Activated CD4-positive, CD25-positive, alpha-beta regulatory T cell treated with anti-CD3 and anti-CD28 coated beads, Interleukin-2, amount 50 U/mL, for 72 hours (primary cell): Measurements from ENCODE around the gene NUP35.

Experiments
- DNase-seq: peaks from one replicate; pipeline ENCODE4 v3.0.0; 2021

Gene NUP35, protein sequence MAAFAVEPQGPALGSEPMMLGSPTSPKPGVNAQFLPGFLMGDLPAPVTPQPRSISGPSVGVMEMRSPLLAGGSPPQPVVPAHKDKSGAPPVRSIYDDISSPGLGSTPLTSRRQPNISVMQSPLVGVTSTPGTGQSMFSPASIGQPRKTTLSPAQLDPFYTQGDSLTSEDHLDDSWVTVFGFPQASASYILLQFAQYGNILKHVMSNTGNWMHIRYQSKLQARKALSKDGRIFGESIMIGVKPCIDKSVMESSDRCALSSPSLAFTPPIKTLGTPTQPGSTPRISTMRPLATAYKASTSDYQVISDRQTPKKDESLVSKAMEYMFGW

GRCh38 chr2:183124222-183124956 is at the start of gene NUP35:
Gene NUP35, plus strand, starts transcription at chr2:183124443. Its CDS starts 15 bp downstream, at chr2:183124458.
- peak; percentile 82 for DNase-seq

DNA sequence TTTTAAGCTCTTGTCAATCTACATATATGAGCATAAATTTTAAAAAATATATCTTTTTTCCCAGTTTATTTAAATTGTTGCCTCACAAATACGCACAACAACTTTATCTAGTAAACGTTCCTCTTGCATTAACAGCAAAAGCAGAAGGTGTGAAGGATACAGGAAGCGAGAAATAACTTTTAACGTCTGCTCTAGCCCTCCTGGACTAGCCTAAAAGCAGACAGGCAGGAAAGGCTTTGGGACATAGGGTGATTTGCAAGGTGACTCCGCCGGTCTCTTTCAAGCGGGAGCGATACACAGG is 46.1 kb upstream of the NUP35 start:
- peak; percentile 35 for DNase-seq

GRCh38 chr2:183078464-183079138 is 45.6 kb upstream of the NUP35 start, which contains the start of gene DUSP19:
Gene DUSP19, plus strand, starts transcription at chr2:183078747. Its CDS starts 187 bp downstream, at chr2:183078934.
- DNase-seq: peak; percentile 78

- no peak for DNase-seq
Measured at GRCh38 chr2:183079139-183079775, 45.0 kb upstream of the NUP35 start.

DNA sequence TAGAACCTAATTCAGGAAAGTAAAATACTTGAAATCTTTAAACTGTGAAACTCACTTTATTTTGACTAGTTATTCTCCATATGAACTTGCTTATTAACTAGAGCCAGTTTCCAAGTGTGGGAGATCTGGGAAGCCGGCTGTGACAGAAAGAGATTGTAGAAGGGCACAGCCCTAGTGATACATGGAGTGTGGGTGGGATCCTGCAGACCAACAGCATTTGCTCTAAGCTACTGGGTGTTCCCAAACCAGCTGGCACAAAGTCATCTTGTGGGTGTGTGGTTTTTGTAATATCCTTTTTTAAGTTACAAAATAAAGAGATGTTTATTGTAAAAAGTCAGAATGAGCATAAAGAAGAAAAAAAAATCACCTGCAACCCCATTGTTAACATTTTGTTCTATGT is 42.3 kb upstream of the NUP35 start:
- no peak for DNase-seq

DNA sequence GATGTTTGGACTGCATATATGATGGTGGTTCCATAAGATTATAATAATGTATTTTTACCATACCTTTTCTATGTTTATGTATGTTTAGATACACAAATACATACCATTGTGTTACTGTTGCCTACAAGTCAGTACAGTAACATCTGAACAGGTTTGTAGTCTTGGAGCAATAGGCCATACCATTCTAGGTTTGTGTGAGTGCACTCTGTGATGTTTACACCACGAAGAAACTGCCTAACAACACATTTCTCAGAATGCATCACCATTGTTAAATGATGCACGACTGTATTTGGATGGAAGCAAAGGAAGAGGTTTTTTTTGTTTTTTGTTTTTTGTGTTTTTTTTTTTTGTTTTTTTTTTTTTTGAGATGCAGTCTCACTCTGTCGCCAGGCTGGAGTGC is 36.2 kb upstream of the NUP35 start:
- DNase-seq: no peak

GRCh38 chr2:183089192-183089851 is 34.9 kb upstream of the NUP35 start:
- no peak for DNase-seq

DNA sequence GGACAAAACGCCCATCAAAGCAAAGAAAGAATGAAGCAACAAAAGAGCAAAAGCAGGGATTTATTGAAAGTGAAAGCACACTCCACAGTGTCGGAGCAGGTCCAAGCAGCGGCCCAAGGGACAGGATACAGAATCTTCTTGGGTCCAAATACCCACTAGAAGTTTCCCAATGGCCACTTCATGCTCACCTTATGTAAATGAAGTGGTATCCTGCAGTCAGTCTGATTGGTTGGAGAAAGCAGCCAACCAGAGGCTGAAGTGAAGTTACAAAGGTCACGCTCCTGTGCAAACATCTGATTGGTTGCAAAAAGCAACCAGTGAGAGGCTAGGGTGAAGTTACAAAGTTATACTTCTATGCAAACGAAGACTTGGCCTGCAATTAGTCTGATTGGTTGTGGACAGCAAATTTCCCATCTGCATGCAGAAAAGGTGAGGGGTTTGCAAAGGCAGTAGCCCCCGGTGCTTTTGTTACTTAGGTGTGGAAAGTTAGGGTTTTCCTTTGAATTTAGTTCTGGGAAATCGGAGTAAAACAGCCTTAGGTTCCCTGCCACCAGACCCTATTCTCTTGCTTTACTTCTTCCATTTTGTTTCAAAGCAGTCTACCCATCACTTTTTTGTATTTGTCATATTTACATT is 32.8 kb upstream of the NUP35 start:
- no peak for DNase-seq

- DNase-seq: no peak
Measured at GRCh38 chr2:183091954-183092345, 32.3 kb upstream of the NUP35 start.

GRCh38 chr2:183093857-183094657 is 30.2 kb upstream of the NUP35 start:
- no peak for DNase-seq

- no peak for DNase-seq
Measured at GRCh38 chr2:183105402-183106134, 18.7 kb upstream of the NUP35 start.

DNA sequence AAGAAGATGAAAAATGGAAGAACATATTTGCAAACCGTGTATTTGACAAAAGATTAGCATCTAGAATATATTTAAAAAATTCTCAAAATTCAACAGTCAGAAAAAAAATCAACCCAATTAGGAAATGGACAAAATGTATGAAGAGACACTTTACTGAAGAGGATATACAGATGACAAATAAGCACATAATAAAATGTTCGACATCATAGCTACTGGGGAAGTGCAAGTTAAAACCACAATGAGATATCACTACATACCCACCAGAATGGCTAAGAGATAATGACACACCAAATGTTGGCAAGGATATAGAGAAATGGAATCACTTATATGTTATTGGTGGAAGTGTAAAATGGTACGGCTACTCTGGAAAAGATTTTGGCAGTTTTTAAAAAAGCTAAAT is 11.7 kb upstream of the NUP35 start:
- DNase-seq: no peak

- DNase-seq: no peak
Measured at GRCh38 chr2:183113630-183114029, 10.6 kb upstream of the NUP35 start.

GRCh38 chr2:183117226-183117625 is 7.0 kb upstream of the NUP35 start:
- DNase-seq: no peak

DNA sequence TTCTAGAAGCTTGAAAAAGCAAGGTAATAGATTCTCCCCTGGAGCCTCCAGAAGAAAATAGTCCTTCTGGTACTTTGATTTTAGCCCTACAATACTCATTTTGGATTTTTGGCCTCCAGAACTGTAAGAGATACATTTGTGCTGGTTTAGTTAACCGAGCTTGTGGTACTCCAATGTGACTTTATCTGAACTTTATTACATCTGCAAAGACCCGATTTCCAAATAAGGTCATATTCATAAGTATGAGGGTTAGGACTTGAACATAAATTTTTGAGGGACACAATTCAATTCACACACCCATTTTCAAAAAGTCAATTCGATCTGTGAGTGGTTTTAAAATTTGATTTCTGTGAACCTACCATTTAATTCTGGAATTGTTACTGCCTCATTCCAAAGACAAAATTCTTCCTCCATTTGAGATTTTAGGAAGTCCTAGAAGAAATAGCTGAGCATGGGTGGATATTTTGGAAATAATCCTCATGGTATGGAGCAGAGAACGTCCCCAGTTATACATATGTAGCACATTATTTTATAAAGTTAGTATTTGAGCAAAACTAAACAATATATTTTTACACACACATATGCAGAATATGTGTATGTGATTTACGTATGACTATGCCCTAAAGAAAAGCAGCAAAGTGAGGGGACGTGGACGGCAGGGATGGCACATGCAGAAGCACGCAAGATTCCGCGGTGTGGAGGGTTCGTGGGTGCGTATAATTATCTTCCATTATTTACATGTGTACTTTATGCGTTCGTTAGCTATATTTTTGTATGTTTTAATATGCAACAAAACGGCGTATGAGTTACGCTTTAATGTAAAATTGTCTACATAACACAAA is 905 bp upstream of the NUP35 start:
- no peak for DNase-seq

DNA sequence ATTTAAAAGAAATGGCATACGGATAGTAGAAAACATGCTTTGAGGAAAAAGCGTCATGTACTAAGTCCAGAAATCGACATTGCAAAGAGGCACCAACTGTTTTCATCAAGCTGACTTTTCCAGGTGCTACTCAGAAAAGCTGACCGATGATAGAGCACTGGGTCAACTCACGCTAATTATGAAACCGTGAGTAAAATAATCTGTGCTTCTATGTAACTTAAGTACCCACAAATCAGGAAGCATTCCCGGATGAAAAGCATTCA is 353 bp upstream of the NUP35 start:
- no peak for DNase-seq

GRCh38 chr2:183124957-183125255 is 663 bp downstream of the NUP35 start:
- DNase-seq: no peak

DNA sequence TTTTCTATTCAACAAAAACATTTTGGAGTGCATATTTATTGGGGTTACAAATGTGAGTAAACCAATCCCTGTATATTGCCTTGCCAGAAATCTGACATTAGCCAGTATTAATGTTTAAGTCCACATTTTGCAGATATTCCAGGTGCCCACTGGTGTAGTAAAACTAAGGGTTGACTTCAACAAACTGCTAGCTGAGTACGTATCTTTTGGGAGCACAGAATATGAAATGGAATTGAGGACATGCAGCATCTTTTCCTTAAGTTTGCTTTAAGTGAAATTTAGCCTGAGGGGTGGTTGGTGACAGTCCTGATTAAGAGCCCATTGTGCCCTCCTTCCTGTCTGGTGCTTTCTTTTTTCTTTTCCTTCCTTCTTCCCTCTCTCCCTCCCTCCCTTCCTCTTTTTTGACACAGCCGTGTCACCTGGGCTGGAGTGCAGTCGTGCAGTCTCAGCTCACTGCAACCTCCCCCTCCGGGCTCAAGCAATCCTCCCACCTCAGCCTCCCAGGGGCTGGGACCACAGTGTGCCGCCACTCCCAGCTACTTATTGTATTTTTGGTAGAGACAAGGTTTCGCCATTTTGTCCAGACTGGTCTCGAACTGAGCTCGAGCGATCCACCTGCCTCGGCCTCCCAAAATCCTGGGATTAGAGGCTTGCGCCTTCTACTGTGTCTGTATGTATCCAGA is 1.6 kb downstream of the NUP35 start:
- DNase-seq: no peak

GRCh38 chr2:183126635-183127034 is 2.4 kb downstream of the NUP35 start:
- DNase-seq: no peak

- DNase-seq: no peak
Measured at GRCh38 chr2:183134016-183134415, 9.8 kb downstream of the NUP35 start.
